Measurements from ENCODE around the gene TDRD9. TPM values are rescaled to one million over a fixed set of nuclear protein-coding genes. Genes with fewer than 3 reads are reported as not detected.
A peak's percentile ranks its signal among the peaks of the same experiment; 100 is the strongest.

Gene TDRD9
- total RNA-seq, 1 donor from 2014 or later, result 8.5 TPM

DNA sequence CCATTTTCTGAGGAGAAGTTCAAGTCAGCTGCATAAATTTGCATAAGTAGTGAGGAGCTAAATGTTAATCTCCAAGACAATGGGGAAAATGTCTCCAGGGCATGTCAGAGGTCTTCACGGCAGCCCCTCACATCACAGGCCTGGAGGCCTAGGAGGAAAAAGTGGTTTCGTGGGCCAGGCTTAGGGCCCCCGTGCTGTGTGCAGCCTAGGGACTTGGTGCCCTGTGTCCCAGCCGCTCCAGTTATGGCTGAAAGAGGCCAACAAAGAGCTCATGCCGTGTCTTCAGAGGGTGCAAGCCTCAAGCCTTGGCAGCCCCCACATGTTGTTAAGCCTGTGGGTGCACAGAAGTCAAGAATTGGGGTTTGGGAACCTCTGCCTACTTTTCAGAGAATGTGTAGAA is 55.9 kb downstream of the TDRD9 start:
- ATAC-seq (no peak), DNase-seq (no peak)
- no peak for TF ChIP-seq CTCF (IDR thresholded peaks at IDR 0.05)
- H3K9me3 ChIP-seq, result no peaks in the 10 kb centered on the region
- no peaks in the 10 kb centered on the region for H3K36me3 ChIP-seq
- intact Hi-C loops (cut with DNase I), result no loop called here
- H3K27ac ChIP-seq, result no peak overlapping the region
- H3K4me3 ChIP-seq, result no peak overlapping the region
- no peaks in the 10 kb centered on the region for H3K27me3 ChIP-seq (ENCODE audit: low read depth)
- H3K4me1 ChIP-seq, result no peaks in the 10 kb centered on the region

GRCh38 chr14:103989034-103989433 is 60.8 kb downstream of the TDRD9 start:
- TF ChIP-seq CTCF (IDR thresholded peaks at IDR 0.05), result no peak
- H3K27ac ChIP-seq, result no peak overlapping the region
- H3K4me3 ChIP-seq, result no peak overlapping the region
- peaks cover 7% of the 10 kb centered on the region for H3K27me3 ChIP-seq (ENCODE audit: low read depth)
- ATAC-seq (no peak), DNase-seq (no peak)
- H3K9me3 ChIP-seq, result no peaks in the 10 kb centered on the region
- H3K4me1 ChIP-seq, result no peaks in the 10 kb centered on the region
- H3K36me3 ChIP-seq, result no peaks in the 10 kb centered on the region
- intact Hi-C loops (cut with DNase I), result no loop called here

GRCh38 chr14:103989964-103990363 is 61.7 kb downstream of the TDRD9 start:
- DNase-seq (no peak), ATAC-seq (no peak)
- Histone ChIP-seq H3K4me3 (no peak overlapping the region), H3K27me3 (ENCODE audit: low read depth) (peaks cover 7% of the 10 kb centered on the region), H3K9me3 (no peaks in the 10 kb centered on the region), H3K36me3 (no peaks in the 10 kb centered on the region), H3K4me1 (no peaks in the 10 kb centered on the region), H3K27ac (no peak overlapping the region)
- intact Hi-C loops (cut with DNase I), result no loop called here
- no peak for TF ChIP-seq CTCF (IDR thresholded peaks at IDR 0.05)

DNA sequence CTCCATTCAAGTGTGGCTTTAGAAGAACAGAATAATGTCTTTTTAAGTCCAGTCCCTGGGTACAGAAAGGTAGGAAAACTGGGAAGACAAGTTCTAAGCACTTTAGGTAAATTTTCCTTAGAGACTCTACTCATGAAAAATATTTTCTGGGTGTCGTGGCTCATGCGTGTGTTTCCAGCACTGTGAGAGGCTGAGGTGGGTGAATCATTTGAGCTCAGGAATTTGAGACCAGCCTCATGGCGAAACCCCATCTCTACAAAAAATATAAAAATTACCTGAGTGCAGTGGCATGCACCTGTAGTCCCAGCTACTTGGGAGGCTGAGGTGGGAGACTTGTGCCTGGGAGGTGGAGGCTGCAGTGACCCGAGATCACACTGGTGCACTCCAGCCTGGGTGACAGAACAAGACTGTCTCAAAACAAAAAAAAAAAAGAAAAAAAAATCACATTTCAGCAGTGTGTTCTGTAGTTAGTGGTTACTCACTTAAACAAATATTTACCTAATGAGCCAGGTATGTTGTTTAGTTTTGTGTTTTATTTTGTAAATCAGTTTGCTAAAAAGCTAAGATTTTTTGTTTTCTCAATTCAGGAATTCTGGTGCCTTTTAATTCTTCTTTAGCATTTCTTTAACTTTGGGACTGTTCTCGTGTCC is 66.4 kb downstream of the TDRD9 start:
- no peak for TF ChIP-seq CTCF (IDR thresholded peaks at IDR 0.05)
- Histone ChIP-seq H3K27ac (no peak overlapping the region), H3K4me3 (no peak overlapping the region), H3K36me3 (no peaks in the 10 kb centered on the region), H3K27me3 (ENCODE audit: low read depth) (peaks cover 12% of the 10 kb centered on the region), H3K4me1 (no peaks in the 10 kb centered on the region), H3K9me3 (no peaks in the 10 kb centered on the region)
- ATAC-seq (peak; percentile 41 to 61), DNase-seq (no peak)
- intact Hi-C loops (cut with DNase I), result no loop called here

DNA sequence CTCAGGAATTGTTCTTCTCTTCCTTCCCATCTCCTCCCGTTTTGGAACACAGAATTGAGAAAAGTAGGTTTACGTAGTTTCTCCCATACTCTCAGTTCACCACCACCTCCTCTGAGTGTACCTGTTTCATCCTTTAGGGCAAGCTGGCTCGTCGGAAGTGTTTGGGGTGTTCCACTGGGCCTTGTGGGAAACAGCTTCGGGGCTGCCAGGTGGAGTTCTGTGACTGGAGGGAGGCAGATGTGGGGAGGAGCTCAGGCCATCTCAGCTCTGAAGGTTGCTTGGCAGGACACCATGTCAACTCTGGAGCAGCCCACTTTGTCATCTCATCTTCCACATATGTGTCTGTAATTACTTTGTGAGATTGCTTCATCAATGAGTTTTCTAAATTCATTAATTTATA is 67.6 kb downstream of the TDRD9 start:
- no peaks in the 10 kb centered on the region for H3K9me3 ChIP-seq
- H3K27ac ChIP-seq, result no peak overlapping the region
- peaks cover 12% of the 10 kb centered on the region for H3K27me3 ChIP-seq (ENCODE audit: low read depth)
- no peak overlapping the region for H3K4me3 ChIP-seq
- intact Hi-C loops (cut with DNase I), result no loop called here
- no peaks in the 10 kb centered on the region for H3K4me1 ChIP-seq
- no peak for TF ChIP-seq CTCF (IDR thresholded peaks at IDR 0.05)
- ATAC-seq, result no peak
- DNase-seq, result no peak
- no peaks in the 10 kb centered on the region for H3K36me3 ChIP-seq
